ENCODE measurements around the gene BLCAP.

BLCAP gene

DNA sequence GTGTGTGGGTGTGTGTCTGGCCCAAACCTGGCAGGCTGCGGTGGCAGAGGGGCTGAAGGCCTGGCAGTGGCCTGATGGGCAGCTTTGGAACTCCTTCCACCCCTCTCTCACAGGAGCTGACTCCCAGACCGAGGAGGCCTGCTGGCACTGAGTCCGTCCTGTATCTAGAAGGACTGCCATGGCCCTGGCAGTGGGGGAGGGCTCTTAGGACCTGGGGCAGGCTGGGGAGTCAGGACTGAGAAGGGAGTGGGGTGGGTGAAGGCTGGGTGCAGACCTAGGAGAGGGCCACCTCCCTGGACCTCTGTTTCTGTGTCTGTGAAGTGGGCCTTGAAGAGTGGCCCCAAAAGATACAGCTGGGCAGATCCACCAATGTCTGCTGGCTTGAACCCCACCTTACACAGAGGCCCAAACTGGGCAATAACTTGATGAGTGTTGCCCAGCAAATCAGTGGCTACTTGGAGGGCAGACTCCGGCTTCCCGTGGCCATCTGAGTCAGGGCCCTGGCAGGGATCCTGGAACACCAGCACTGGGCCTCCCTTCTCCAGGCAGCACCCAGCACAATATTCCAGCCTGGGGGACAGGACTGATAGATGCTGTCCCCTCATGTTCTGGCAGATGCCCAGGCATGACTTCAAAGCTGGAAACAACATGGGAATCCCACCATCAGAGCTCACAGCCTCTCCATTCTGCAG is 46.7 kb upstream of the BLCAP start:
- no peak overlapping the region for H3K27ac ChIP-seq (replicated peaks)
- no peaks in the 10 kb centered on the region for H3K27me3 ChIP-seq (ENCODE audit: insufficient read depth, poor library complexity, severe bottlenecking)
- TF ChIP-seq GABPA (IDR thresholded peaks at IDR 0.05; ENCODE audit: low read depth) (no peak), POLR2AphosphoS5 (IDR thresholded peaks at IDR 0.05; ENCODE audit: low read depth) (no peak), SPI1 (IDR thresholded peaks at IDR 0.05; ENCODE audit: borderline replicate concordance, low read depth) (no peak)
- TF ChIP-seq, protein P1, sequence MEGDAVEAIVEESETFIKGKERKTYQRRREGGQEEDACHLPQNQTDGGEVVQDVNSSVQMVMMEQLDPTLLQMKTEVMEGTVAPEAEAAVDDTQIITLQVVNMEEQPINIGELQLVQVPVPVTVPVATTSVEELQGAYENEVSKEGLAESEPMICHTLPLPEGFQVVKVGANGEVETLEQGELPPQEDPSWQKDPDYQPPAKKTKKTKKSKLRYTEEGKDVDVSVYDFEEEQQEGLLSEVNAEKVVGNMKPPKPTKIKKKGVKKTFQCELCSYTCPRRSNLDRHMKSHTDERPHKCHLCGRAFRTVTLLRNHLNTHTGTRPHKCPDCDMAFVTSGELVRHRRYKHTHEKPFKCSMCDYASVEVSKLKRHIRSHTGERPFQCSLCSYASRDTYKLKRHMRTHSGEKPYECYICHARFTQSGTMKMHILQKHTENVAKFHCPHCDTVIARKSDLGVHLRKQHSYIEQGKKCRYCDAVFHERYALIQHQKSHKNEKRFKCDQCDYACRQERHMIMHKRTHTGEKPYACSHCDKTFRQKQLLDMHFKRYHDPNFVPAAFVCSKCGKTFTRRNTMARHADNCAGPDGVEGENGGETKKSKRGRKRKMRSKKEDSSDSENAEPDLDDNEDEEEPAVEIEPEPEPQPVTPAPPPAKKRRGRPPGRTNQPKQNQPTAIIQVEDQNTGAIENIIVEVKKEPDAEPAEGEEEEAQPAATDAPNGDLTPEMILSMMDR (IDR thresholded peaks at IDR 0.05; ENCODE audit: insufficient read depth, low read length): no peak
- TF ChIP-seq, protein P2, sequence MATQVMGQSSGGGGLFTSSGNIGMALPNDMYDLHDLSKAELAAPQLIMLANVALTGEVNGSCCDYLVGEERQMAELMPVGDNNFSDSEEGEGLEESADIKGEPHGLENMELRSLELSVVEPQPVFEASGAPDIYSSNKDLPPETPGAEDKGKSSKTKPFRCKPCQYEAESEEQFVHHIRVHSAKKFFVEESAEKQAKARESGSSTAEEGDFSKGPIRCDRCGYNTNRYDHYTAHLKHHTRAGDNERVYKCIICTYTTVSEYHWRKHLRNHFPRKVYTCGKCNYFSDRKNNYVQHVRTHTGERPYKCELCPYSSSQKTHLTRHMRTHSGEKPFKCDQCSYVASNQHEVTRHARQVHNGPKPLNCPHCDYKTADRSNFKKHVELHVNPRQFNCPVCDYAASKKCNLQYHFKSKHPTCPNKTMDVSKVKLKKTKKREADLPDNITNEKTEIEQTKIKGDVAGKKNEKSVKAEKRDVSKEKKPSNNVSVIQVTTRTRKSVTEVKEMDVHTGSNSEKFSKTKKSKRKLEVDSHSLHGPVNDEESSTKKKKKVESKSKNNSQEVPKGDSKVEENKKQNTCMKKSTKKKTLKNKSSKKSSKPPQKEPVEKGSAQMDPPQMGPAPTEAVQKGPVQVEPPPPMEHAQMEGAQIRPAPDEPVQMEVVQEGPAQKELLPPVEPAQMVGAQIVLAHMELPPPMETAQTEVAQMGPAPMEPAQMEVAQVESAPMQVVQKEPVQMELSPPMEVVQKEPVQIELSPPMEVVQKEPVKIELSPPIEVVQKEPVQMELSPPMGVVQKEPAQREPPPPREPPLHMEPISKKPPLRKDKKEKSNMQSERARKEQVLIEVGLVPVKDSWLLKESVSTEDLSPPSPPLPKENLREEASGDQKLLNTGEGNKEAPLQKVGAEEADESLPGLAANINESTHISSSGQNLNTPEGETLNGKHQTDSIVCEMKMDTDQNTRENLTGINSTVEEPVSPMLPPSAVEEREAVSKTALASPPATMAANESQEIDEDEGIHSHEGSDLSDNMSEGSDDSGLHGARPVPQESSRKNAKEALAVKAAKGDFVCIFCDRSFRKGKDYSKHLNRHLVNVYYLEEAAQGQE (IDR thresholded peaks at IDR 0.05; ENCODE audit: insufficient replicate concordance, low read depth): no peak
- DNase-seq (ENCODE audit: low read depth in 1 of 2, low spot score in 1 of 2): no peak
- no peak overlapping the region for H3K4me3 ChIP-seq (replicated peaks; ENCODE audit: insufficient read depth, low read length)

DNA sequence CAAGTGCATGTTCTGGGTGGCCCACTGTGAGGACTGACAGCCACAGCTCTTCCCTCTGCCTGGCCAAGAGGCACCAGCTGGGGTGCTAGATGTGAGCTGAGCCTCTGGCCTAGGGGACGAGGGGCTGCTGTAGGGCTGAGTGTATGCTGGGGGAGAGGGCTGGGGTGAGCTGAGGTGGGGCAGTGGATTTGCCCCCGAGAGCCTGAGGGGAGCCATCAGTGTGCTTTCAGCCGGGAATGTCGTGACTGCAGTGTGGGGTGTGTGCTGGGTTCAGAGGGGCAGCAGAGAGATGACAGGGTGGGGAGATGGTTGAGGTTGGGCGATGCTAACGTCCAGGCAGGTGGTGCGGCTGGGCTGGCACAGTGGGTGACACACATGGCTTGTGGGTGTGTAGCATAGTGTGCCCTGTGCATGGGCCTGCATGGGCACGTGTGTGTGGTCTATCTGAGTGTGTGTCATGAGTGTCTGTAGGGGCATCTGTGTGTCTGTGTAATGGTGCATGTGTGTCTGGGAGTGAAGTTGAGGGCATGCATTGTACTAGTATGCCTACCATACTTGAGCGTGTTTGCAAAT is 46.0 kb upstream of the BLCAP start:
- TF ChIP-seq, protein P1 (IDR thresholded peaks at IDR 0.05; ENCODE audit: insufficient read depth, low read length): no peak
- TF ChIP-seq GABPA (IDR thresholded peaks at IDR 0.05; ENCODE audit: low read depth): no peak
- TF ChIP-seq, protein P2 (IDR thresholded peaks at IDR 0.05; ENCODE audit: insufficient replicate concordance, low read depth): no peak
- H3K27ac ChIP-seq (replicated peaks): no peak overlapping the region
- no peak overlapping the region for H3K4me3 ChIP-seq (replicated peaks; ENCODE audit: insufficient read depth, low read length)
- no peak for DNase-seq (ENCODE audit: low read depth in 1 of 2, low spot score in 1 of 2)
- H3K27me3 ChIP-seq (ENCODE audit: insufficient read depth, poor library complexity, severe bottlenecking): no peaks in the 10 kb centered on the region

DNA sequence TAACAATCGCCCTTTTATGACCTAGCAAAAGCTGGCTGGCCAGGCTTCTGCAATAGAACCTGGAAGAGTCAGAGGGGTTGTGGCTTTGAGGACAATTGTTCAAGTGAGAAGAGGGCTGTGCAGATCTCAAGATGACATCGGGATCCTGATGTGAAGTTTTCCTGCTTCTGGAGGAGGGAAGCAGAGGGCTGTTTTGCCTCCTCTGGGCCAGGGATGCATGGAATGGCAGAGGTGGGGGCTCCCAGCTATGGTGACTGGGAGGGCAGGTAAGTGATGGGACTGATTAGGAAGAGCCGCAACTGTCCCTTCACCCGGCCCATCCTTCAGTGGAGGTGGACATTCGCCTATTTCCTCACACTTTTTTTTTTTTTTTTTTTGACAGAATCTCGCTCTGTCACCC is 43.4 kb upstream of the BLCAP start:
- no peak overlapping the region for H3K4me3 ChIP-seq (replicated peaks; ENCODE audit: insufficient read depth, low read length)
- H3K27me3 ChIP-seq (ENCODE audit: insufficient read depth, poor library complexity, severe bottlenecking): peaks cover 2% of the 10 kb centered on the region
- H3K27ac ChIP-seq (replicated peaks): no peak overlapping the region
- no peak for DNase-seq (ENCODE audit: low read depth in 1 of 2, low spot score in 1 of 2)
- TF ChIP-seq GABPA (IDR thresholded peaks at IDR 0.05; ENCODE audit: low read depth): no peak
- TF ChIP-seq SPI1 (IDR thresholded peaks at IDR 0.05; ENCODE audit: borderline replicate concordance, low read depth): no peak
- TF ChIP-seq, protein P1 (IDR thresholded peaks at IDR 0.05; ENCODE audit: insufficient read depth, low read length): no peak
- TF ChIP-seq POLR2AphosphoS5 (IDR thresholded peaks at IDR 0.05; ENCODE audit: low read depth): no peak
- TF ChIP-seq, protein P2 (IDR thresholded peaks at IDR 0.05; ENCODE audit: insufficient replicate concordance, low read depth): no peak

Measured in HL-60 (cell line).